HG03060 (cell line): ENCODE measurements around the gene VLDLR.
"Not testable (repeated sequence)": the region's sequence is repeated elsewhere in the genome, so short reads cannot be mapped to it uniquely, and the experiment has no call there.

Experiments
- ATAC-seq: cut with Tn5 transposase; IDR thresholded peaks from one replicate; pipeline ENCODE4 v1.9.1; 2021; ENCODE audit warnings: low read depth, moderate number of reproducible peaks; ENCODE audit not compliant: unreplicated experiment

Gene VLDLR

DNA sequence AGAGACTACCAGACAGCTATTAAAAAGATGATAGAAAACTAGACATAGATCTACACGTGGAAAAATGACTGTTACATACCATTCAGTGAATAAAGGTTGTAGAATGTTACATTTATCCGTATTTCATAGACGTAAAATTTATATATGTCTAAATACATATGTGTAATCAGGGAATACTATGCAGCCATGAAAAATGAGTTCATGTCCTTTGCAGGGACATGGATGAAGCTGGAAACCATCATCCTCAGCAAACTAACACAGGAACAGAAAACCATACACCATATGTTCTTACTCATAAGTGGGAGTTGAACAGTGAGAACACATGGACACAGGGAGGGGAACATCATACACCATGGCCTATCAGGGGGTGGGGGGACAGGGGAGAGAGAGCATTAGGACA, 85.7 kb downstream of the VLDLR start:
- not testable (repeated sequence) for ATAC-seq
